ENCODE measurements around the gene ERICH6B.

- TF ChIP-seq CTCF (conservative IDR thresholded peaks at IDR 0.05 in 1 of 2, IDR thresholded peaks at IDR 0.05 in 1 of 2; ENCODE audit: extremely low read depth in 1 of 2, insufficient read depth in 1 of 2, low read depth in 1 of 2, low read length in 2 of 2) (no peak), EZH2 (IDR thresholded peaks at IDR 0.05; ENCODE audit: borderline replicate concordance, low read length) (no peak)
These were observed 40.3 kb downstream of the ERICH6B start for GRCh38 chr13:45575146-45575829.
